Stimulated activated CD4-positive, alpha-beta T cell treated with anti-CD3 and anti-CD28 coated beads, Interleukin-12 subunit alpha, Interleukin-12 subunit beta, amount 100 ng/mL, for 48 hours (primary cell): ENCODE data around the gene SUPT4H1.

ENCODE experiments used
- DNase-seq, 3 donors: peaks; one replicate each; pipeline ENCODE4 v3.0.0-alpha.2; 2020; ENCODE audit warnings: low read depth in 2 of 3, low spot score in 1 of 3

The SUPT4H1 gene

GRCh38 chr17:58307468-58308172 lies 44.4 kb downstream of the SUPT4H1 start:
- DNase-seq: no peak

- DNase-seq: no peak
Observed at GRCh38 chr17:58306131-58306951, 45.7 kb downstream of the SUPT4H1 start.

- no peak for DNase-seq
Observed at GRCh38 chr17:58305626-58306025, 46.4 kb downstream of the SUPT4H1 start.

GRCh38 chr17:58304750-58305486 lies 47.1 kb downstream of the SUPT4H1 start:
- DNase-seq: no peak

GRCh38 chr17:58303971-58304749 lies 47.8 kb downstream of the SUPT4H1 start:
- DNase-seq: peak in 2 of 3 donors; percentile 46 to 54

- DNase-seq: no peak
Observed at GRCh38 chr17:58302919-58303585, 48.9 kb downstream of the SUPT4H1 start.

GRCh38 chr17:58302171-58302918 lies 49.7 kb downstream of the SUPT4H1 start:
- DNase-seq: no peak

GRCh38 chr17:58301504-58302150 lies 50.4 kb downstream of the SUPT4H1 start:
- DNase-seq: no peak

GRCh38 chr17:58300336-58300735 lies 51.7 kb downstream of the SUPT4H1 start:
- DNase-seq: no peak
